H1 (cell line): Measurements from ENCODE around the gene TMA7B. TPM values are rescaled to one million over a fixed set of nuclear protein-coding genes. Genes with fewer than 3 reads are reported as not detected.

ENCODE experiments used
- HDAC2 ChIP-seq, 2 experiments: fragments of 300-600 bp in 1 of 2; sonication (generic) in 1 of 2; IDR thresholded peaks; 2 replicates each; pipeline ENCODE4 v1.6.1; 2011 to 2012; ENCODE audit warnings: low read depth in 2 of 2, low read length in 2 of 2, mild to moderate bottlenecking in 2 of 2, moderate library complexity in 2 of 2, borderline replicate concordance in 1 of 2, inconsistent platforms in 1 of 2
- JUND ChIP-seq: IDR thresholded peaks from 2 replicates; pipeline ENCODE4 v1.6.1; 2011; ENCODE audit warnings: mild to moderate bottlenecking, improper control_type of control experiment, low read length
- RXRA ChIP-seq: IDR thresholded peaks from 2 replicates; pipeline ENCODE4 v1.6.1; 2011; ENCODE audit warnings: low read depth, mild to moderate bottlenecking, low read length, moderate library complexity; ENCODE audit not compliant: insufficient read depth
- TCF12 ChIP-seq: IDR thresholded peaks from 2 replicates; pipeline ENCODE4 v1.6.1; 2011; ENCODE audit warnings: low read depth, mild to moderate bottlenecking, low read length
- polyA plus RNA-seq, 7 experiments: library from polyadenylated mRNA; depleted of rRNA in 3 of 7; stranded (reverse) in 5 of 7; unstranded in 2 of 7; fragments of >200 nt in 5 of 7; fragments of 200-250 nt in 2 of 7; gene quantifications; 1 replicate in 5 of 7; 2 replicates in 1 of 7; 4 replicates in 1 of 7; pipeline versions ENCODE4 v1.2.1 to v1.2.3, GENCODE V29; 2011 to 2013; ENCODE audit warnings: missing spikeins in 2 of 7, mixed read lengths in 2 of 7
- total RNA-seq: library from RNA; stranded (reverse); fragmentation: NEBNext Ultra II Directional; extraction: Animal tissue kit (Norgen Biotek cat#: 25700); gene quantifications from 2 replicates; pipeline ENCODE4 v1.2.1, GENCODE V29; 2021
- TF ChIP-seq, protein P1 (sequence below): IDR thresholded peaks from 2 replicates; pipeline ENCODE4 v1.6.1; 2012; ENCODE audit warnings: inconsistent platforms

TMA7B gene
- total and polyA plus RNA-seq, 2 of the 8 experiments (the other 6 are each of a cell fraction or from before 2014, with no cell fraction given), result not detected

DNA sequence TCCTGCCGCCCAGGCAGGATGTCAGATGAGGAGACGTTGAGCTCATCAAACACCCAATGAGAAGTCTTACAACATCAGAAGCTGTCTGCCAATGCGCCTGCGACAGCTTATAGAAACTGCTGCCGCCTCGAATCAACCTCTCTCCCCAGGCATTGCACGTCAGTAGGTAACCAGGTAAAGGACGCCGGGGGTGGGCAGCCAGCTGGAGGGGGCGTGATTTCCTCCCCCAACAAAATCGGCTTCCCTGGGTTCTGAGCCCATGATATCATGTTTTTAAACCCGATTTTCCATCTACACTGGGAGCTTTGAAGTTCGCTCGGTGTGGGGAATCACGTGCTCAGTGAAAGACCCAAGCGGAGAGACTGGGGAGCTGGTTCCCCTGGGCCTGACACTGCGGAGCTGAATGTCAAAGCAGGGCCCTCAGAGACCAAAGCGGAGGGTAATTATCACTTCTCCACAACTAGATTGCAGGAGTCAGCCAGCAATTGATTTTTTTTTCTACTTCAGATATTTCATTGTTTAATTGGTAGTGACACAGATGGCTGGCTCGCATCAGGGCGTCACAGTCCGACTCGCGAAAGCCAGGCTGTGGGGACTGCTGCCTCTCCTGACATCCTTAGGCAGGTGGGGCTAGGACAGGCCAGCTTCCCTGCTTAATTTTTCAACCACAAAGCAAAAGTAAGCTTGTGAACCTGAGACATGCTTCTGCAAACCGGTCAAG, 49.9 kb downstream of the TMA7B start (continued):
- TF ChIP-seq HDAC2 (IDR thresholded peaks at IDR 0.05; ENCODE audit: borderline replicate concordance in 1 of 2, low read depth in 2 of 2, low read length in 2 of 2) (no peak), JUND (no peak), TCF12 (no peak), RXRA (no peak)
- TF ChIP-seq, protein P1, sequence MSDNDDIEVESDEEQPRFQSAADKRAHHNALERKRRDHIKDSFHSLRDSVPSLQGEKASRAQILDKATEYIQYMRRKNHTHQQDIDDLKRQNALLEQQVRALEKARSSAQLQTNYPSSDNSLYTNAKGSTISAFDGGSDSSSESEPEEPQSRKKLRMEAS, result no peak
